ENCODE measurements around the gene RPGR.

The RPGR gene

DNA sequence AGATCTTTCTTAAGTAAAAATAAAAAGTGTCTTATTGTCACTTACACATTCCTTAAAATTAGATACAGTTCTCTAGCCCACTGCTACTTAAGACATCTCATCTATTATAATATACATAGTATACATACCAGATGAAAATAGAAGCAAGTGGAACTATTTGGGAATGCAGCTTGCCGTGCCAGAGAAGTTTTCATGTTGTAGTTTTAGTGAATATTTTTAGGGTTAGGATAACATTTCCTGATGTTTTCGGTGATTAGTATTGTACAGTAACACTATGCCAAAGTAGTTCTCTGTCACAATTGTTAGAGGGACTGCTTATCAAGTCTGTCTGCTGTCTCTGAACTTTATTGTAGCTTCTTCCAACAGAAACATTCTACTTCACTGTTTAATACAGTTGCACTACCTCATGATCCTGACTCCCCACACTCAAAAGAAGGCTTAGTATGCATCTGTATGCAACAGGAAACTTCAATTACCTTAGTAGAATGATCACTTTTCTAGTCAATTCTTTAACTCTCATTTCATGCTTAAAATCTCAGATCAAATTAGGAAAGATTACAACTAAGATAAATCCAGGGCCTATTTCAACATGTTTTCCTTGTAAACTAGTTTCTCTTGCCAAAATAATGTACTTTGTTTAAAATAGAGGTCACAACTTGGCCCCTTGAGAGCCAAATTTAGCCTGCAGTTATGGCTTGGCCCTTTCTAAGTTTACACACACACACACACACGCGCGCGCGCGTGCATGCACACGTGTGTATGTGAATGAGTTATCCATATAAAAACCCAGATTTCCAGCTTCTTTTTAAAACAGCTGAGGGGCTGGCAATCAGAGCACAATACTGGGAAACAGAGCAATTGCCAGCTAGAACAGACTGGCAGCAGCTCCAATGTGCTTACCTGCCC lies 64.3 kb downstream of the RPGR start:
- no peak for DNase-seq (ENCODE audit: low spot score)

DNA sequence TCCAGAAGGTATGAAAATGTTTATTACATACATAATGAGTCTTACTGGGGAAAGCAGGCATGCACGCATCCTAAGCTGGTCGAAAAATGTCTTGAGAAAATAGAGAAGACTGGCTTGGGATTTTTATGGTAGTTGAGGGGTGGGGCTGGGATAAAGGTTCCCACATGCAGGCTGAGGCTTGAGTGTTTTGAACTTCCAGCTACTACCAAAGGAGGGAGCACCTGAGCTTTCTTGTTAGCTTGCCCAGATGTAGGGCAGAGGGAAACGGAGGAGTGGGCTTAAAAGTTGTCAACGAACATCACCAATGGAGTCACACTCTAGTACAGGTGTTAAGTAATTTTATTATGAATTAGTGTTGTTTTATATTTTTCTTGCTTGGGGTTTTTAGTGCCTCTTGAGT lies 67.1 kb downstream of the RPGR start:
- DNase-seq (ENCODE audit: low spot score) = peak; percentile 40

DNA sequence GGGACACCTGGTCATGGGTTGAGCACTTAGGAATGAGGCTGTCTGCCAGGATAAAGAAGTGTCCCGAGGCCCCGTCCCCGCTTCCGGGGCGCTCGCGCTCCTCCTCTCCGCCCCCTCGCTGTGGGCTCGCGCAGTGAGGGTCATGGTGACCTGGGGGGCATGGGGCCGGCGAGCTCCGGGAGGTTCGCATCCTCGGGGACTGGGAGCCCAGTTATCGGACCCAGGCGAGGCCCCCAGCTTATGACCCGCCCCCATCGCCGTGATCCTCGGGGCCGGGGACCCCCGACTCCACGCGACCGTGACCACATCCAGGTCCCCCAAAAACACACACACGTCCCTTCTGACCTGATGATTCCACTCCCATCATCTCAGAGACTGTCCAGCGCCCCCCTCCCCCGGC lies 71.3 kb downstream of the RPGR start:
- DNase-seq (ENCODE audit: low spot score) = no peak

DNA sequence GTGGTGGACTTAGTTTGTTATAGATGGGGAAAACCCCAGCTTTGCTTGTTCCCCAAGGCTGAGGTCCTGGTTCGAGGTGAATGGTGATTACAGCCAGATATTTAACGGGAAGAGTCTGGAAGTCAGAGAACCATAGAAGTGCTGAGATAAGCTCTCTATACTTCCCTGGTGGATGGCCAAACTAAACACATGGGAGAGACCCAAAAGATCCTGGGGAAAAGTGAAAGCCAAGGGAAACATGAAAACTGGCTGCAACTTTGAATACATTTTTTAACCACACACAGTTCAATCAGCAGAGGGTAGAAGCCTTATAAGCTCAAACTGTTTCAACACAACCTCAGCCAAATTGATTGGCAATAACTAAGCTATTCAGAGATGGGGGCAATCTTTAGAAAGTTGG lies 77.3 kb downstream of the RPGR start:
- no peak for DNase-seq (ENCODE audit: low spot score)

DNA sequence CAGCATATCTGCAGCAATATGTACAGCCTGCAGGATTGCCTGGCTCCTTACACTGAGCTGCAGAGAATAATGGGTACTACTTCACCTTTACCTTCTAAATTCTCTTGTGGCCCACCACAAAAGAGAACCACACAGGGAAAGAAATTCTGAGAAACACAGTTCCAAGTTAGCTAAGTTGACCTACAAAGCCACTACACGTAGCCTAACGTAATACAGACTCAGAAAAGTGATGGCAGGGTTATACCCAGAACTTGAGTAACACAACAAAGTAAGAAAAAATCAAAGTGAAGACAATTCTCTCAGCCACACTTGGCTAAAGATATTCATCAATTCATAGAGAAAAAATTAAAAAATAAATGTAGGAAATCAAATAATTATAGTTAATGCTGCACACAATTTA lies 80.3 kb downstream of the RPGR start:
- DNase-seq (ENCODE audit: low spot score) = no peak

DNA sequence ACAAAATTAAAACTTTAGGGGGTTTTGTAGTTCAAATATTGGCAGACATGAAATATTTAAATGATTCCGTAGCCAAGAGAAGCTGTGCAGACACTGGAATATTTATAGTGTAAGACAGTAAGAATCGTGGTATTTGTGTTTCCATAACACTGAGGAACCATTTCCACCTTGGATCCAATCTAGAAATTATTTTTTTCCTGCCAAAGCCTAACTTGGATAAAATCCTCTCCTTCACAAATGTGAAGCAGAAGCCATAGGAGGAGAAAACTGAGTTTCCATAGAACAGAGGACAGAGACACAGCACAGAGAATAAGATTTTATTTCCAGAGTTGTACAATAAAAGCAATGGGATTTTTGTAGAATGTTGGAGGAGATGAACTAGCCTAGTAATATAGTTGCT lies 86.8 kb downstream of the RPGR start:
- no peak for DNase-seq (ENCODE audit: low spot score)

DNA sequence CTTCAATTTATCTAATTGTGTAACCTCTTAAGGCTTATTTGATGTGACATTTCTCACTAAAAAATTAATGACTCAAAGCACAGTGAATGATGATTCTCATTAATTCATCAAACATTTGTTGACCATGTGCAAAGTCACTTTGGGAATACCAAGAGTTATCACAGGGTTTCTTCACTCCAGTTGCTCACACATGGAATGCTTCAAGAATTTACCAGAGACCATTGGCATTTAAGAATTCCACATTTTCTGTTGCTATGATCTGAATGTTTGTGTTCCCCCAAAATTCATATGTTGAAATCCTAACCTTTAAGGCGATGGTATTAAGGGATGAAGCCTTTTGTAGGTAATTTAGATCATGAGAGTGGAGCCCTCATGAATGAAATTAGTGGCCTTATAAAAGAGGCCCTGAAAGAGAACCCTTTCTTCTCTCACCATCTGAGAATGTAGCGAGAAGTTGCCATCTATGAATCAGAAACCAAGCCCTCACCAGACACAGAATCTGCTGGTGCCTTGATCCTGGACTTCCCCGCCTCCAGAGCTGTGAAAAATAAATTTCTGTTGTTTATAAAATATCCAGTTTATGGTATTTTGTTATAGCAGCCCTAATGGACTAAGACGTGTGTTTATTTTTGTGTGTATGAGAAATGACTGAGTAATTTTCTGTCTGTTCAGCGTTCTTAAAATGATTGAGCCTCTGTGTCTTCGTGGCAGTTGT lies 90.3 kb downstream of the RPGR start:
- DNase-seq (ENCODE audit: low spot score) = no peak

DNA sequence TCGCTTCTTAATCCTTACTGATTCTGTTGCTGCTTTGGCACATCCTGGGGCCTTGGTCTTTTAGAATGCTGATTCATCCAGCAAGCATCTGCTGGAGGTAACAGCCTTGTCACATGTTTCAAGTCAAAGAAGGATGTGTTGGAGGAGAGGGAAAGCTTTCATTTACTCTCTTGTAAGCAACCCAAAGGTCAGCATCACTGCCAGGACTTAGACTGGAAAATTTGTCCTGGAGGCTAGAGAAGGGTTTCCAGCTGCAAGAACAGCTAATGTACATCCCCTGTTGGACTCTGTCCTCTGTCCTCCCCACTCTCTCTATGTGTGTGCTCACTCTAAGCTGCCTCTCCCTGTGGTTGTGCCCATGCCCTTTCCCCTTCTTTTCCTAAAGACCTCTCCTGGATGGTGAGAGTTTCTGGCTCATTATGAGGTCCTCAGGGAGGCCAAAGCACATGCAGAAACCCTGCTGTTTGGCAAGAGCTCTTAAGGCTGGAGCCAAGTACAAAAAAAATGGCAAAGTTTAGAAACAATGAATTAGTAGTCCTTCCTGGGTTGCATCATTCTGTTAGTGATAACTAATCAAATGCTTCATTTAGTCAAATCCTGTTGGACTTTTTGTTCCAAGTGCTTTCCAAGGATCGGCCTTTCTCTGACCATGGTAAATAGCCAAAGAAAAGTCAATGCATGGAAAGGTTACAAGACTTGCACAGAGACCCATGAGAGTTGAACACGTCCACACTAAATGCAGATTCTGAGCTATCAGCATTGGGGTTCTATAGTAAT lies 93.2 kb downstream of the RPGR start:
- no peak for DNase-seq (ENCODE audit: low spot score)

DNA sequence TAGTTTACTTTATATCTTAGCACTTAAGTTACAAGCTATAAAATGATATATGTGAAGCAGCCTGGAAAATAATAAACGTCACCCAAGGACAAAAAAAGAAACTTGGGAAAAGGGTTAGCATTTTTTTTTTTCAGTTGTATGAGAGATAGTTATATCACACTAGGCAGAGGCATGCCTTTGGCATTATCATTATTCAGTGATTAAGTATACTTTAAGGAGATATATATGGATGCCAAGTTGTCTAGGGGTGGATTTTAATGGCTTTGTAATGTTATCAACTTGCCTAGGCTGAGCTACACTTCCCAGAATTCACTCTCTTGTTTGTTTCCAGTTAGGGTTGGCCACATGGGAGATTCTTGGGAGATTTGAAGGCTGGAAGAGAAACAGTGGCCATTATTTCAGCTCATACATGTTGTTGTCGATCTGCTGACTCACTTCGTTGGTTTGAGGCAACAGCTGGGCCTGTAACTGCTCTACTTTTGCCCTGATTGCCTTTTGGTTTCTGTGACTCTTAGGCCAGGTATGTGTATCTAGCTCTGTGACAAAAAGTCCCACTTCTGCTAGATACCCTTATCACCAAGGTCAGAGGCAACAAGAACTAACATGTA lies 95.1 kb downstream of the RPGR start:
- DNase-seq (ENCODE audit: low spot score) = no peak

DNA sequence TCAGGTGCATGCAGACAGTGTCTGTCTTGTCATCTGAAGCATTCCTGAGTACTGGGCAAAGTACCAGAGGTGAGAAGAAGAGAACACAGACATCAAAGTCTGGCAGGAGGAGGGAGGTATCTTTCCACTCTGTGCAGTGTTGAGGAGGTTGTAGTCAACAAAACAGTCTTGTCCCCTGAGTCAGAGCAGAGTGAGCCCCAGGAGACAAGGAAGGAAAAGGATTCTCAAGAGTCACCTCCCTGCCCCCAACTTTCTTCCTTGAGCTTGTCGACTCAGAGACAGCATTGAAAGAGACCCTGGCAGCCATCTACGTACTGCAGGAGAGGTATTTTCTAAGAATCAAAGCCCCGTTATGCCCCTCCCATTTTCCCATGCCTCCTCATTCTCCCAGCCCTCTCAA lies 102.2 kb downstream of the RPGR start:
- no peak for DNase-seq (ENCODE audit: low spot score)

DNA sequence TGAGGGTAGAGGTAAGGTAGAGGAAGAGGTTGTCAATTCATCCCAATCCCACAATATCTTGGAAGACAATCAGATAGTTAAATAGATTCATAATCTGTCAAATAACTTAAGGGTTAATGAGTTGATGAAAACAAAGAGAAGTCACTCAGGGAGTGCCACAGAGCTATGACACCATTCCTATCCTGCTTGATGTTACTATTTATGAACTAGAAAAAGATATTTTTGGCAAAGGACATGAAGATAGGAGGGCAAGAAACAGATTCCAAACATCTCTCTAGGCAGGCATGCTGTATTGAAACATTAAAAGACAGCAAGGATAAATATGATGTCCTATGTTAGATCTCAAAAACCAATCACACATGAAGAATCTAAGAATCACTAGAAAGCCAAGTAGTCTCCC lies 103.1 kb downstream of the RPGR start:
- no peak for DNase-seq (ENCODE audit: low spot score)

DNA sequence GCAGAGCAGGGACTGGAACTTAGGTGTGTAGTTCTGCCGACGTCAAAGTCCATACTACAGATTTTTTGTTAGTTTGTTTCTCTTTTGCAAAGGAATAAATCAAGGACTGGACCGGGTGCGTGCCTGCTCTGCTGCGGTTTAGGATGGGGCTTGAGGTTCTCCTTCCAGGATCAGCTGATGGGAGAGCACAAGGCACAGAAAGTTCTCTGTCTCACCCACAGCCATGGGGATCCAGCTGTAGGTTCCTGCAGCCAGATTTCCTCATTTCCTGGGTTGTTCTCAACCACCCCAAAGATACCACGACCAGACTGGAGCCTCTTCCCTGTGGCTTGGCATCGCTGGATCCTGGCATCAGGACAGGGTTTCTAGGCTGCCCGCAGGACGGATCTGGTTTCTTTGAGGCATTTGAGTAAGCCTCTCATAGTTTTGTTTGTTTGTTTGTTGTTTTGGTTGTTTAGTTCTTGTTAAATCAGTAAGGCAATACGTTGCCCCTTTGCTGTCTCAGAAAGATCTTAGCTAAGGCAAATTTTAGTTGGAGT lies 105.8 kb downstream of the RPGR start:
- DNase-seq (ENCODE audit: low spot score) = no peak

DNA sequence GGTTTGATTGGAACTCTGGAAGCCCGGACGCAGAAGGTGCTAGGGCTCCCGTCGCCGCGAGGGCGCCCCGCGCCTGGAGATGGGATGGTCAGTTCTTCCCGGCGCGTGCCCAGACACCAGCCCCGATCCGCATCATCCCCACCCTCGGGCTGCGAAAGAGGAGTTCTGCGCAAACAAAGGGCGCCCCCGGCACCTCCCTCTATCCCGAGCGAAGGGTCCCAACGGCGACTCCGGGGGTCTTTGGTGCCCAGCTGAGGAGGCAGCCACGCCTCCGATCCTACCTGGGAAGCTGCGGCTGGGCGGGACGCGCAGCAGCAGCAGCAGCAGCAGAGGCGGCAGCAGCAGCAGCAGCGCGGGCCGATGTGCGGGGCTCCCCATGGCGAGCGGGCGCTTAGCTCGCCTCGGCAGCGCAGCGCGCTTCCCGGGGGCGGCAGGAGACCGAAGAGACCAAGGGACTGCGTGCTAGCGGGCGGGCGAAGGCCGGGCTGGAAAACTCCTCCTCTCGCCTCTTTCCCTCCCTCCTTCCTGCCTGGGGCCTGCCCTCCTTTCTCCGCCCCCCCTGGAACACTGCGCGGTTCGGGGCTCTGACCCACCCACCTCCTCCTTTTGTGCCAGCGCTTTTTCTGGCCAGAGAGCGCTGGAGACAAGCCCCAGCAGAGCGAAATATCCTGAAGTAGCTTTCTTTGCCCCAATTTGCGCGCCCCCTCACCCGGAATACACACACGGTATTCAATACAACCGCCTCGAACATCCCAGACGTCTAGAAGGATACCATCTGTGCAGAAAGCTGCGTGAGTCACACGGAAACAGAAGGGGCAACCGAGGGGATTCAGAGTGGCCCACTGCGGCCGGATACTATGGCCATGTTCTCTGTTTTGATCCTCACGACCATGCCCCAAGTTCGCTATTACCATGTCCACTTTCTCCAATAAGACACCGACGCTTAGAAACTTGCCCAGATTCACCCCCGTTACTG lies 106.6 kb downstream of the RPGR start, which contains the start of gene SRPX:
Gene SRPX (minus strand): TSS at position 457 of the 976 bp plus-strand sequence. CDS start 79 bp downstream, at position 378.
- DNase-seq (ENCODE audit: low spot score) = no peak

DNA sequence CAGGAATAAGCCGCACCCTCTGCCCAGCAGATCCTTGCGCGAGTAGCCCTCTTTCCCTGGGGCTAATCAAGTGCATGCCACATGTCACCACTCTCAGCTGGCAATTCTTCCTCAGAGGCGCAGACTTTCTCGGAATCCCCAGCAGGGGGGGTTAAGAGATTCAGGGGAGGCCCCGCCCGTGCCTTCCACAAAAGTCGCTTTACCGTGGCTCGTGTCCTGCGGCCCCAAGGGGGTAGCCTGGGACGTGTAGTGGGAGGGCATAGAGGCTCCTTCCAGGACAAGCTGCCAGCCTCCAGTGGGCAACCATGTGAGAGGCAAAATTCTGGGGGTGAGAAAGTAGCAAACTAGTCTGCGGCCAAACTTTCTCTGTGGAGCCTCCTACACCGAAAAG lies 107.3 kb downstream of the RPGR start:
- DNase-seq (ENCODE audit: low spot score) = no peak
